Endodermal cell (in vitro differentiated cells): Measurements from ENCODE around the gene LILRB3. TPM values are rescaled to one million over a fixed set of nuclear protein-coding genes. Genes with fewer than 3 reads are reported as not detected.
"Not testable (repeated sequence)": the region's sequence is repeated elsewhere in the genome, so short reads cannot be mapped to it uniquely, and the experiment has no call there.

Experiments
- DNase-seq: peaks from one replicate; pipeline ENCODE4 v3.0.0-alpha.2; 2017
- H3K27ac ChIP-seq: 2 replicates; pipeline ENCODE4 v1.5.1; 2013; ENCODE audit warnings: mild to moderate bottlenecking, low read depth, low read length, moderate library complexity
- H3K27me3 ChIP-seq: 2 replicates; pipeline ENCODE4 v1.6.1; 2013; ENCODE audit warnings: mild to moderate bottlenecking, low read length, moderate library complexity; ENCODE audit not compliant: insufficient read depth, control insufficient read depth, poor library complexity, severe bottlenecking
- H3K36me3 ChIP-seq: 2 replicates; pipeline ENCODE4 v1.7.0; 2013; ENCODE audit warnings: mild to moderate bottlenecking, low read length, moderate library complexity; ENCODE audit not compliant: control insufficient read depth, insufficient read depth
- H3K4me1 ChIP-seq: one replicate; pipeline ENCODE4 v1.7.0; 2013; ENCODE audit warnings: low read length; ENCODE audit not compliant: control insufficient read depth, insufficient read depth
- H3K4me3 ChIP-seq: 2 replicates; pipeline ENCODE4 v1.5.1; 2013; ENCODE audit warnings: mild to moderate bottlenecking, low read length, moderate library complexity
- H3K9ac ChIP-seq: 2 replicates; pipeline ENCODE4 v1.6.1; 2013; ENCODE audit warnings: mild to moderate bottlenecking, low read length, moderate library complexity; ENCODE audit not compliant: poor library complexity, severe bottlenecking; ENCODE audit errors: extremely low read depth
- H3K9me3 ChIP-seq: 2 replicates; pipeline ENCODE4 v1.6.1; 2013; ENCODE audit warnings: mild to moderate bottlenecking, low read length, moderate library complexity; ENCODE audit not compliant: control insufficient read depth
- H3K27ac Mint-ChIP-seq: 2 replicates; pipeline ENCODE4 v1.8.0; 2020; ENCODE audit warnings: mixed read lengths
- H3K27me3 Mint-ChIP-seq: 2 replicates; pipeline ENCODE4 v1.8.0; 2021; ENCODE audit warnings: mild to moderate bottlenecking, mixed read lengths; ENCODE audit not compliant: insufficient read depth
- H3K36me3 Mint-ChIP-seq: 2 replicates; pipeline ENCODE4 v1.8.0; 2020; ENCODE audit warnings: low read depth, mixed read lengths
- H3K4me1 Mint-ChIP-seq: 2 replicates; pipeline ENCODE4 v1.8.0; 2020; ENCODE audit warnings: mixed read lengths
- H3K4me3 Mint-ChIP-seq: 2 replicates; pipeline ENCODE4 v1.8.0; 2020; ENCODE audit warnings: mild to moderate bottlenecking, moderate library complexity, mixed read lengths
- H3K9me3 Mint-ChIP-seq: 2 replicates; pipeline ENCODE4 v1.8.0; 2020; ENCODE audit warnings: mild to moderate bottlenecking, mixed read lengths
- WGBS, 2 experiments: methylation state at CpG; one replicate each; pipeline versions ENCODE4 v1.1.5 to v1.1.7; 2013; ENCODE audit warnings: missing lambda C conversion rate in 2 of 2, mixed read lengths in 1 of 2; ENCODE audit not compliant: insufficient coverage in 1 of 2, insufficient read length in 1 of 2; 5-methylcytosine and 5-hydroxymethylcytosine counted together
- total RNA-seq, 2 donors: library from RNA; stranded (reverse); fragmentation: NEBNext Ultra II Directional in 1 of 2; extraction: Animal tissue kit (Norgen Biotek cat#: 25700) in 1 of 2; gene quantifications; 2 replicates in 1 of 2; 3 replicates in 1 of 2; pipeline ENCODE4 v1.2.1, GENCODE V29; 2021
- TF ChIP-seq, protein P1 (sequence below): fragments of 200-600 bp; sonication (generic); conservative IDR thresholded peaks from 2 replicates; pipeline ENCODE4 v1.5.0; 2021; ENCODE audit warnings: antibody characterized with exemption, mild to moderate bottlenecking

Gene LILRB3
- total RNA-seq, 2 donors from 2014 or later = not detected

DNA sequence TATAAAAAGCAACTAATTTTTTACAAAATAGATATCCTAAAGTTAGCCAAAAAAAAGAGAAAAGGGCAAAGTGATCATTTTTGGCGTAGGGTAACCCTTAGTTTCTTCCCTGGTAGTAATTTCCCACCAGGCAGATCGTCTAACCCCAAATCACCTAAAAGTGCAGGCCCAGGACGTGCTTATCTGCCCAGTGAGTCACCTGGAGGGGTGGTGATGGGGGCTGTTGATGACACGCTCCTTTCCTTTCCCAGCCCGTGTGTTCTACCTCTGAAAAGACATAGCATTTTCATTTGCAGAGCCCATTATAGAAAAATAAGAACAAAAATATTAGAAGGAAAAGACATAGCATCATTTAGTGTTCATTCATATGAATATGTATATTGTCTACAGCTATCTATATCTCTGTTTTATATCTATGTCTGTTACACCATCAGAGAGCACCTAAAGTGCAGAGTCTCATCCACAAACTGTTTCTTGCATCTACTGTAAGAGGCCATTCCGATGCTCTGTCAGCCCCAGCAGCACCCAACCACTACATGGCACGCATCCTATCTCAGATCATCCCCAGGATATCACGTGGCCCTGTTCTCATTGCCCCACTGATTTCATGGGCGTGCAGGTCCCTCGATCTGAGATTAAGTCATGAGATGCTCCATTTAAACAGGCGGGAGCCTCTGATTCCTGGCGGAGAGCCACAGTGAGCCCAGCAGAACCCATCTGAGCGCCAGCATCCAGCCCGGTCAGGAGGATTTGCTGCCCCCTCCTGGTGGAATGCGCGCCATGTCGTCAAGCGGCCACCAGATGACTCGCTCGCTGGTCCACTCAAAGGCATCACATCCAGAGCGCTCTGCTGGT is 8.5 kb upstream of the LILRB3 start:
- no peak overlapping the region for H3K27ac Mint-ChIP-seq
- peaks cover 24% of the 10 kb centered on the region for H3K9me3 Mint-ChIP-seq
- no peak overlapping the region for H3K9ac ChIP-seq
- H3K36me3 Mint-ChIP-seq = no peaks in the 10 kb centered on the region
- no peaks in the 10 kb centered on the region for H3K36me3 ChIP-seq
- WGBS, 2 experiments = 23 to 27% methylated on average over 17 to 20 of the region's 21 CpGs
- peak; percentile 99 for DNase-seq
- H3K4me1 Mint-ChIP-seq = no peaks in the 10 kb centered on the region
- TF ChIP-seq, protein P1, sequence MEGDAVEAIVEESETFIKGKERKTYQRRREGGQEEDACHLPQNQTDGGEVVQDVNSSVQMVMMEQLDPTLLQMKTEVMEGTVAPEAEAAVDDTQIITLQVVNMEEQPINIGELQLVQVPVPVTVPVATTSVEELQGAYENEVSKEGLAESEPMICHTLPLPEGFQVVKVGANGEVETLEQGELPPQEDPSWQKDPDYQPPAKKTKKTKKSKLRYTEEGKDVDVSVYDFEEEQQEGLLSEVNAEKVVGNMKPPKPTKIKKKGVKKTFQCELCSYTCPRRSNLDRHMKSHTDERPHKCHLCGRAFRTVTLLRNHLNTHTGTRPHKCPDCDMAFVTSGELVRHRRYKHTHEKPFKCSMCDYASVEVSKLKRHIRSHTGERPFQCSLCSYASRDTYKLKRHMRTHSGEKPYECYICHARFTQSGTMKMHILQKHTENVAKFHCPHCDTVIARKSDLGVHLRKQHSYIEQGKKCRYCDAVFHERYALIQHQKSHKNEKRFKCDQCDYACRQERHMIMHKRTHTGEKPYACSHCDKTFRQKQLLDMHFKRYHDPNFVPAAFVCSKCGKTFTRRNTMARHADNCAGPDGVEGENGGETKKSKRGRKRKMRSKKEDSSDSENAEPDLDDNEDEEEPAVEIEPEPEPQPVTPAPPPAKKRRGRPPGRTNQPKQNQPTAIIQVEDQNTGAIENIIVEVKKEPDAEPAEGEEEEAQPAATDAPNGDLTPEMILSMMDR = peak; percentile 100
- H3K4me1 ChIP-seq = no peaks in the 10 kb centered on the region
- no peak overlapping the region for H3K4me3 Mint-ChIP-seq
- H3K27ac ChIP-seq = no peak overlapping the region
- peaks cover 36% of the 10 kb centered on the region for H3K27me3 ChIP-seq
- peaks cover 9% of the 10 kb centered on the region for H3K9me3 ChIP-seq
- peaks cover 66% of the 10 kb centered on the region for H3K27me3 Mint-ChIP-seq
- no peak overlapping the region for H3K4me3 ChIP-seq

DNA sequence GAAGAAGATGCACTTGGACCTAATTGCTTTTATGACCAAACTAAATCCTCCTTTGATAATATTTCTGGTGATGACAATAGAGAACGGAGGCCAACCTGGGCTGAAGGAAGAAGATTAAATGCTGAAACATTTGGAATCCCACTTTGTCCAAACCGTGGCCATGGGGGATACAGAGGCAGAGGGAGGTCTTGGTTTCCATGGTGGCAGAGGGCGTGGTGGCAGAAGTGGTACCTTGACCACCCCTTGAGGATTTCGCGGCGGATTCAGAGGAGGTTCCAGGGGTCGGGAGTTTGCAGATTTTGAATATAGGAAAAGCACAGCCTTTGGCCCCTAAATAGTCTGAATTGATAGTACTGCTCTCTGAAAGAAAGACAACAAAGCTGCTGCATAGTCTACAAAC is 7.2 kb upstream of the LILRB3 start:
- Histone ChIP-seq H3K9ac (no peak overlapping the region), H3K27me3 (peaks cover 23% of the 10 kb centered on the region), H3K27ac (no peak overlapping the region), H3K4me1 (no peaks in the 10 kb centered on the region), H3K9me3 (peaks cover 9% of the 10 kb centered on the region), H3K36me3 (no peaks in the 10 kb centered on the region), H3K4me3 (no peak overlapping the region)
- H3K36me3 Mint-ChIP-seq = no peaks in the 10 kb centered on the region
- 83 to 100% methylated on average over 5 to 7 of the region's 7 CpGs for WGBS, 2 experiments
- no peaks in the 10 kb centered on the region for H3K4me1 Mint-ChIP-seq
- TF ChIP-seq, protein P1 = no peak
- DNase-seq = no peak
- peaks cover 23% of the 10 kb centered on the region for H3K9me3 Mint-ChIP-seq
- no peak overlapping the region for H3K27ac Mint-ChIP-seq
- peaks cover 58% of the 10 kb centered on the region for H3K27me3 Mint-ChIP-seq
- H3K4me3 Mint-ChIP-seq = no peak overlapping the region

DNA sequence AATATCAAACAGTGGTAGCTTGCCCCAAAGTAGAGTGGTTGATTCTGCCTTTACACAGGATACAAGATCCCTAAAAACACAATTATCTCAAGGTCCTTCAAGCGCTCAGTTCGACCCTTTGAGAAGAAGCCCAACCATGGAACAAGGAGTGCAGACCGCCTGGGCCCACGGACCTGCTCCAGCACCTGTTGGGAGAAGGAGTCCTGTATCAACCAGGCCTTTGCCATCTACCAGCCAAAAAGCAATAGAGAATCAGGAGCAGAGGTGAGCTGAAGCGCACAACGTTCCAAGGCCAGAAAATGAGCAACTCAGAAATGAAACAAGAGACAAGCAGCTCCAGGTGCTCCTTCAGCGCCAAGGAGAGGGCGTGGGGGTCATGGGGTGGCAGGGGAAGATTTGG is 6.3 kb upstream of the LILRB3 start:
- Histone ChIP-seq H3K36me3 (no peaks in the 10 kb centered on the region), H3K27me3 (peaks cover 15% of the 10 kb centered on the region), H3K4me3 (no peak overlapping the region), H3K9me3 (peaks cover 5% of the 10 kb centered on the region), H3K27ac (no peak overlapping the region), H3K9ac (no peak overlapping the region), H3K4me1 (no peaks in the 10 kb centered on the region)
- H3K27ac Mint-ChIP-seq = no peak overlapping the region
- 88 to 95% methylated on average over 6 to 8 of the region's 8 CpGs for WGBS, 2 experiments
- H3K4me1 Mint-ChIP-seq = no peaks in the 10 kb centered on the region
- no peak for DNase-seq
- TF ChIP-seq, protein P1 = no peak
- peaks cover 20% of the 10 kb centered on the region for H3K9me3 Mint-ChIP-seq
- H3K36me3 Mint-ChIP-seq = no peaks in the 10 kb centered on the region
- H3K4me3 Mint-ChIP-seq = no peak overlapping the region
- peaks cover 53% of the 10 kb centered on the region for H3K27me3 Mint-ChIP-seq

GRCh38 chr19:54224619-54225018 is 1.8 kb upstream of the LILRB3 start:
- H3K27me3 Mint-ChIP-seq = peaks cover 27% of the 10 kb centered on the region
- H3K27ac Mint-ChIP-seq, H3K4me1 Mint-ChIP-seq, H3K27ac ChIP-seq, H3K9me3 ChIP-seq, H3K4me3 Mint-ChIP-seq, H3K4me1 ChIP-seq, H3K27me3 ChIP-seq, H3K4me3 ChIP-seq, H3K36me3 Mint-ChIP-seq, H3K9ac ChIP-seq, H3K36me3 ChIP-seq, DNase-seq: not testable (repeated sequence)
- peaks cover 20% of the 10 kb centered on the region for H3K9me3 Mint-ChIP-seq
- 87 to 92% methylated on average over 5 to 9 of the region's 10 CpGs for WGBS, 2 experiments

DNA sequence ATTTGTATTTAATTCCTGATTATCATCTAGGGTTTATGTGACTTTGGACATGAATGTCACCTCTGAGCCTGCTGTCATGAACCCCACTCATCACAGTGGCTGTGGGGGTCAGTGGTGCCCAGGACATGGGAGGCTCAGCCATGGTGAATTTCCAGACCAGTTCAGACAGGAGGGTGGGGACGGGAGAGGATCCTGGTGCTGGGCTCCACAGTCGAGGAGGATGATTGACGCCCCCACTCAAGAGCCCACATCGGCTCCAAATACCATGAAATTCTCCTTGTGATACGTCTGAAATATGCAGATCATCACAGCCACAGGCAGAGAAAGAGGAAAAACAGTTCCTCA is 1.1 kb upstream of the LILRB3 start:
- not testable (repeated sequence) for H3K36me3 Mint-ChIP-seq, H3K4me1 ChIP-seq, DNase-seq, H3K27ac Mint-ChIP-seq, H3K9me3 ChIP-seq, H3K4me3 ChIP-seq, H3K9ac ChIP-seq, H3K27ac ChIP-seq, H3K4me3 Mint-ChIP-seq, H3K27me3 ChIP-seq, H3K4me1 Mint-ChIP-seq, H3K36me3 ChIP-seq
- Mint-ChIP-seq H3K9me3 (peaks cover 15% of the 10 kb centered on the region), H3K27me3 (peaks cover 24% of the 10 kb centered on the region)
- 85% methylated on average over 5 of the region's 5 CpGs; no CpG with 5 or more reads in 1 of the 2 experiments for WGBS, 2 experiments
